Retina (tissue), 1 donor: ENCODE measurements around the gene METTL16.

Source experiments
- DNase-seq: peaks from one replicate; pipeline ENCODE4 v3.0.0-alpha.2; 2016

Gene METTL16

DNA sequence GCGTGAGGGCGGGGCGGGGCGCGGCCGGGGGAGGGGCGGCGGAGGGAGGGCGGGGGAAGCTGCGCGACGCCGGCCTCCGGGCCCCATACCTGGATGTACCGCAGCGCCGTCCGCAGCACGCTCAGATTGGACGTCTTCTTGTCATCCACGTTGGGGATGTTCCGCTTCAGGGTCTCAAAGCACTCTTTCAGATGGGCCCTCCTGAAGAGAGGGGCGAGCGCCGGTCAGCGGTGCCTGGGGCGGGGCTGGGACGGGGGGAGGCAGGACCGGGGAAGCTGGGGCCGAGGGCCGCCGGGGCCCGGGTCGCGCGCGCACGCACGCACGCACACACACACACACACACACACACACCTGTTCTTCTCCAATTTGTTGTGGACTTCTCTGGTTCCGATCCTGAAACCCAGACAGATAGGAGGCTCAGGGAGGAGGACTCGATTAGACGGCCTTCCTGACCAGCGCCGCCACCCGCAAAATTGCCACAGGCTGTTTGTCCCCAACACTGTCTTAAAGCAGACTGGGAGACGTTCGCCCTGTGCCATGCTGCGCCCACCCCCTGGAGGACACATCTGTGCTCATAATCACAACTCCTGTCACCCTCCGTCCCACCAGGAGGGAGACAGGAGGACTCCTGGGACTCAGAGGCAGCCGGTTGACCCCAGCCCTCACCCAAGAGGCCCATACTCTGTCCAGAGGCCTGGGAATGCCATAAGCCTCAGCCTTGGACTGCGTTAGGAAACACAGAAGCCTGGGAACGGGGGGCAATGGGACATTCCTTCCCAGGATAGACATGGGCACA, 117.5 kb downstream of the METTL16 start:
- no peak for DNase-seq

DNA sequence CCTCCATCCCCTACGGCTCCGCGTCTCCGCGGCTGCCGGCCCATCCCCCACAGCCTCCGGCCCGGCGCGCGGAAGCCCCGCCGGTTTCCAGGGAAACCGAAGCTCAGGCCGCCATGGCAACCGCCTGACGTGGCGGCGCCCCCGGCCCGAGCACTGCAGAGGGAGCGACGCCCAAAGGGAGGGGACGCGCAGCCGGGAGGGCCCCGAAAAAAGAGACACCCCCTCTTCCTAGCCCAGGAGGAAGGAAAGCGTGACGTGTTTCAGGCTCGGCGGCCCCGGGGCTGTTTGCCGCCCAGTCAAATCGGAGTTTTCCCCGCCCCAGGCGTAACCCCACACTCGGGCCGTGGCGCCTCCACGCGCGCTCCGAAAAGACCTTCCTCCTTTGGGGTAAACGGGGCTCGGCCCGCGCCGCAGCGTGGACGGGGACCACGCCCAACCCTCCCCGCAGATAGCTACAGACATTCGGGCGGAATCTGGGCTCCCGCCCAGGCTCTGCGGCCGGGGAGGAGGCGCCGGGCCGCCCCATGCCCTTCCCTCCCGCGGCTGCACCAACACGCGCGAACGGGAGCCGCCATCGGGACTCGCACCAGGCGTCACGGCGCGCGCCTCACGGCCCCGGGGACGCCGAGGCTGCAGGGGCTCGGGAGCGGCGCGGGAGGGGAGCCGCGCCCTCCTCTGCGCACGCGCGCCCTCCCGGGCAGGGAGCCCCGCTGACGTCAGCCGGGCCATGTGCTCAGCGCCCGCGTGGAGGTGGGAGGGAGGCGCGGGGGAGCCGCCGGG, 118.3 kb downstream of the METTL16 start:
- DNase-seq = peak; percentile 90

DNA sequence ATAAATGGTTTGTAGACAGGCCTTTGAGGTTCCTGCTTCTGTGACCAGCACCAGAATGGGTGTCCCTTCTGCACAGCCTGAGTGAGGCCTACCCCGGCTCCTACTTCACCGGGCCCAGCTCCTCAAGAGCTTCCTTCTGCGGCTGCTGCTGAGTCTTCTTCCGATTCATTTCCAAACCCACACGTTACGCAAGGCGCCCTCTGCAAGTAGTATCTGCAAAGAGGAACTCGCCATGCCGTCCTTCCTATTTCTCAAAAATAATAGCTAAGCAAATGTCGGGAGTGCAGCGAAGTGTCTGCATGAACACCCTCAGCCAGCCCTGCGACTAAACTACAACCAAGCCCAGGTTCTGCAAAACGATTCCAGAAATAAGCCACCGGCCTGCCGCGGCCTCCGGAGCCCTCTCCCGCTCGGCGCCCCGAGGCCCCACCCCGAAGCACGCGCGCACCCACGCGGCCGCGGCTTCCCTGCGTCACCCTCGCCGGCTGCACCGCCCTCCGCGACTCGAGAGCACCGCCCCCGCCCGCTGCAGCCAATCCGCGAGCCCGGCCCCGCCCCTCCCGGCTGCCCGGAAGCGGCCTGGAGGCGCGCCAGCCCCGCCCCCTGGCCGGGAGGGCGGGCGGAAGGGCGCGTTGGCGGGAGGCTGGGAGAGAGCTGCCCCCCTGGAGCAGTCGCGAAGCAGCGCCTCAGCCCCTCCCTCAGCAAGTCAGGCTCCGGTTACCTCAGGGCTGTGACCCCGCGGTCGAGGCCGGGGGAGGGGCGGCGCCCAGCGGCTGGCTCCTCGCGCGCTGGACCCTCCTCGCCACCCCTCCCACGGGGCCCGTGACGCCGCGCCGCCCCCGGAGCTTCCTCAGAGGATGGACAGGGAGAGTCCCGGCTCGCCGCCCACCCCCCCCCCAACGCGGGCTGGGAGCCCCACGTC, 119.2 kb downstream of the METTL16 start:
- DNase-seq = peak; percentile 92

DNA sequence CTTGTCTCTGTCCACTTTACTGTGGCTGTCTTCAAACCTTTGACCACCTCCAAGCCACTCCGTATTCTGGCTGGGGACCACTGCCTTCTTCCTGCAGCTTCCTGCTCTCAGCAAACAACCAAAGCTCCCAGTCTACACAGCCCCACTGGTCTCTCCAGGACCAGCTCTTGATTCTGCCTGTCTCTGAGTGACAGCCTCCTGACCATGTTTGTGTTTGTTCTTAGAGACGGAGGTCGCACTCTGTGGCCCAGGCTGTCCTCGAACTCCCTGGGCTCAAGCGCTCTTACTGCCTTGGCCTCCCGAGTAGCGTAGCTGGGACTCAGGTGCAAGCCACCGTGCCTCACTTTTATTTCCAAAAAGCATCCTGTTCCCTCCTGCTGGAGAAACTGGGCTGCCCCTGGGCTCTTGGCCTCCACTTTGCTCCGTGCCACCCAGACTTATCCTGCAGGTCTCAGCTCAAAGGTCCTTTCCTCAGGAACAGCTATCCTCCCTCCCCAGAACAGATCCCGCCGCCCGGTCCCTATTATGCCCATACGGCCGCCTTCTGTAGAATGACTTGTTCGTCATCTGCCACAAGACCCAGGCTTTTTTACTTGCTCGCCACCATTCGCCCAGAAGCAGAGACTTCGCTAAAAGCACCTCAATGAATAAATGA, 120.0 kb downstream of the METTL16 start:
- DNase-seq = no peak

DNA sequence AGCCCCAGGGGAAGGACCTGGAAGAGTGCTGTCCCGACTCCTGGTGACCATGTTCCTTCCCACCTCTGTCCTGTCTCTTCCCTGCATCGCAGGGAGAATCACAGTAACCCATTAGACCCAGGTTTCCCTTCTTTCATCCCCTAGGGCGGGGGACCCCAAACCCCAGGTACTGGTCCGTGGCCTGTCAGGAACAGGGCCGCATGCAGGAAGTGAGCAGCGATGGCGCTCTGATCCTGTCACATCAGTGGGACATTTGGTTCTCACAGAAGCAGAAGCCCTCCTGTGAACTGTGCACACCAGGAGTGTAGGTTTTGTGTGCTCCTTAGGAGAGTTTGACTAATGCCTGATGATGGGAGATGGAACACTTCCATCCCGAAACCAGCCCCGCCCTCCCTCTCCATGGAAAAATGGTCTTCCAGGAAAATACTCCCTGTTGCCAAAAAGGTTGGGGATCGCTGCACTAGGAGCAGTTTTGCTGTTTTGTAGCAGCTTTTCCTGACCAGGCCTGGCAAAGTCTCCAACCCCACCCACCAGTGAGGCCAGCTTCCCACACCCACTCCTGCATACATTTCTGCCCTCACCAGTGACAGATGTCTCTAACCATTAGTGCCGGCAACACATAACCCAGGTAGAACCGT, 121.4 kb downstream of the METTL16 start:
- no peak for DNase-seq

DNA sequence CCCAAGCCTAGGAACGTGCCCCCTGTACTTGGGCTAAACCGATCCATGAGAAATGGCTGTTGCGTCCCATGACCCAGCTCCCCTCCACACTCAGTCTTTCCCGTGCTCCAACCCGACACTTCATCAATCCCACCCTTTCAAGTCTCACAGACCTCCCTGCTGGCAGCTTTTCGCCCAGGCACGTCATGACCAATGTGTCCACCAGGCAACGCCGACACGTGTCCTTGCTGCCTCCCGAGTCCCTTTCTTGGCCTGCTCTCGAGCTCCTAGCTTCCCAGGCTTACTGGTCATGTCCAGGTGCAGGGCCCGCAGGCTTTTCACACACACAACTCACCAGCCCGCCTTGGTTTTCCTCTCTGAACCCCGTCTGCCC, 123.0 kb downstream of the METTL16 start:
- DNase-seq = peak; percentile 53

DNA sequence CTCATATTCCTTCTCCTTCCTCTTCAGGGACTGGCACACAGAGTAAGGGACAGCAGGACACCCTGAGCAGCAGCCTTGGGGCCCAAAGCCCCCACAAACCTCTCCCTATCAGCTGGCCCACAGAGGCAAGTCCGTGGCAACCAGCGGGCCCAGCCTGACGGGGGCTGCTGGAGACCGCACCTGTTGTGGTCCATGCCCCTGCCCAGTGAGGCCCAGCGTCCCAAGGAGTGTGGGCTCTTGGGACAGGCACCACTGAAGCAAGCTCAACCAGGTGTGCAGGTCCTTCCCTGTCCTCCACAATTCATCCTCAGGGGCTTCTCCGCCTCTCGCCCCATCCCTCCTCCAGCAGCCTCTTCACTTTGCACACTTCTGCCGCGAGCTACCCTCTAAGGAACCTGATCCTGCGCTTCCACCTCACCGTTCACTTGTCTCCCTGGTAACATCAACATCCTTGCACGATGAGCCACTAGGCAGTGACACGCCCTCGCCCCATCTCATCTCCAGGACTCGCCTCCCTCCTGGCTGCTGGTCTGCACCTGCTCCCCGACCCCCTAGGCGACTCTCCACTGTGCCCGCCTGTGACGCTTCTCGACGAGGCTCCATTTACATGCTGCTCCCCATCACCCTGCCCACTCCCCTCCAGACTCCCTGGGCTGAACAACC, 123.5 kb downstream of the METTL16 start:
- peak; percentile 54 for DNase-seq

DNA sequence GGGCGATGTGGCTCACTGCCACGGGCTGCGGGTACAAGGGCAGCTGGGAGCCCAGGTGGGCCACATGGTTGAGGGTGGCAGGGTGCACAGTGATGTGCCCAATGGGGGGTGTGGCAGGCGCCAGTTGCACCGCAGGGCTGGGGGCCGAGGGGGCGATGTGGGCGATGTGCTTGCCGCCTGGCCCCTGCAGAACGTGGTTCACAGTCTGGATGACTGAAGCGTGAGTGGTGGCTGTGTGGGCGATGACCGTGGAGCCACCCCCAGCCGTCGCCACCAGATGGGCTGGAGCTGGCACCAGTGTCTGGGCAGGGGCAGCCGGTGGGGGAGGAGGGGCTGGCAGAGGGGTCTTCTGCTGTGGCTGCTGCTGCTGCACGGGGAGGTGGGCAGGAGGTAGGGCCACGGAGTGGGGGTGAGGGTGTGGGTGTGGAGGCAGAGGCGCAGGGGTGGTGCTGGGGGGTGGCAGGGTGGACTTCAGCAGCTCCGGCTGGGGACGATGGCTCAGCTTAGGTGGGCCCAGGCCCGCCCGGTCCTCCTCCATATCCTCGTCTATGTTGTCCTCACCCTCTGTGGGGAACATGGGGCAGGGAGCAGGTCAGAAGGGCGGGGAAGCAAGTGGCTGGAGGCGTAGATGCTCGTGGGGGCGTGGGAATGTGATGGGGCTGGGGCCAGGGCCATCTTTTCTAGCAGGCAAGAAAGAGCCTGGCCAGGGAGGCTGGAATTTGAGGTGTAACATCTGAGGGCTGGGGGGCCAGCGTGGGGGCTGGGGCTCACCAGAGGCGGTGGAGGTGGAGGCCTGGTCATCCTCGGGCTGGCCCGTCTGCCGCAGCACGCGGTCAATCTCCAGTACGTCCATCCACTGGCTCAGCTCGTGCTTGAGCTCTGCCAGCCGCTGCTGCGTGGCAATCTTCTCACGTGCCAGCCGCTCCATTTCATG, 124.3 kb downstream of the METTL16 start:
- DNase-seq = no peak

DNA sequence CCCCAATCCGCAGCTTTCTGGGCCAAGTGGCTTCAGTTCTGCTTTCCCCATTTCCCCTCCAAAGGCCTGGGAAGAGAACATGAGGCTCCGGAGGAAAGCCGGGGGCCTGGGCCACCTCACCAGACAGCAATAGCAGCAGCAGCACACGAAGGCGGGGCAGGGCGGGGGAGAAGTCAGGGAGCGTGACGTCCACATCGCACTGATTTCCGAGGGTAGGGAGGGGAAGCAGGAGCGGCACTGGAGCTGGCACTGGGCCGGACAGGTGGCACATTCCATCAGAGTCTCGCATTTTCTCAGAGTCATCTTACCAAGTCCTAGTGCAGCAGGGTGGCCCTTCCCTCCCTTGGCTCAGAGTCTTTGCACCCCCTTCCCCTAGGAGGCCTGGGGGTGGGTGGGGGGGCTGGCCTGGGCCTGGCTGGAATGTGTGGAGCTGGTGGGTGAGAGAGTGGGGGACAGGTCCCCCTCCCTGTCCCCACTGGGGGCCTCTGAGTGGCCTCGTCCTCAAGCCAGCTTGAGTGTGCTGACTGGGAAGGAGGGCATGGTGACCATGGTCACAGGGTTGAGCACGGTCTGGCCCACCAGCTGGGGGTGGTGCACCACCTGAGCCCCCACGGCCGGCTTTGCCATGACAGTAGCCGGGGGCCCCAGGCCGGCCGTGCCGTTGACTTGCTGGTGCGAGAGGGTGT, 125.1 kb downstream of the METTL16 start:
- DNase-seq = no peak

DNA sequence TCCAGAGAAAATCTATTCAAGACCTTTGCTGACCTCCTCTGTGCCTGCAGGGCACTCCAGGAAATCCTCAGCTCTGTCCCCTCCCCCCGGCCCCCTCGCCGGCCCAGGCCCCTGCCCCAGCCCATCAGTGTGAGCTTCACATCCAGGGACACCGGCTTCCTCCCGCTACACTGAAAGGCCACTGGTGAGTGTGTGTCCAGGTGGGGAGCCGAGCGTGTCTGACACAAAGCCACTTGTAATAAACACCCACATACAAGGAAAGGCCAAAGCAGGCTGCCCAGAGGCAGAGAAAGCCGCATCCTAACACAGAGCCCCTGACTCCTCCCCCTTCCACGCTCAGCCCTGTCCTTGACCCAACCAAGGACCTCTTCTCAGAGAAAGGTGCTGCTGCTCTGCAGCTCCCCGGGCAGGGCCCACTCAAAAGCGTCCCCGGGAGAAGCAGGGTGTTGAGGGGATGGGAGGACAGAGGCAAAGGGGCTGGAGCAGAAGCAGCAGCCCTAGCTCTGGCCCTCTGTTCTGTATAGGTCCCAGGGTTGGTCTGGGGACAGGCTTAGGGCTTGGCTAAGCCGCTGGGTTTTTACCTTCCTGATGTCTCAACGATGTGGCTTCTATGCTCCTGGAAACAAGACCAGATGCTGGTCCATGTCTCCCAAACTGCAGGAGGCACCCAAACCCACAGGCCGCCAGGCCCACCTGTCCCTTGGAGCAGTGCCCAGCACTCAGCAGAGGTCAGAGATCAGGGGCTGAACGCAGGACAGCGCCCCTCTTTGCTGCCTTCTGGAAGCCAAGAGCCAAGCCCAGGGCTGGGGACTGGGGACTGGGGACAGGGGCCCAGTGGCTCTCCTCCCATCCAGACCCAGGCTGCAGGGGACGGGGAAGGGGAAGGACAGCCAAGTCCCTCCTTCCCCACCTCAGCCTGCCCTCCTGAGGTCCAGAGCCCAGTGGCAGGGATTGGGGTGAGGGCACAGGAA, 126.2 kb downstream of the METTL16 start:
- no peak for DNase-seq

DNA sequence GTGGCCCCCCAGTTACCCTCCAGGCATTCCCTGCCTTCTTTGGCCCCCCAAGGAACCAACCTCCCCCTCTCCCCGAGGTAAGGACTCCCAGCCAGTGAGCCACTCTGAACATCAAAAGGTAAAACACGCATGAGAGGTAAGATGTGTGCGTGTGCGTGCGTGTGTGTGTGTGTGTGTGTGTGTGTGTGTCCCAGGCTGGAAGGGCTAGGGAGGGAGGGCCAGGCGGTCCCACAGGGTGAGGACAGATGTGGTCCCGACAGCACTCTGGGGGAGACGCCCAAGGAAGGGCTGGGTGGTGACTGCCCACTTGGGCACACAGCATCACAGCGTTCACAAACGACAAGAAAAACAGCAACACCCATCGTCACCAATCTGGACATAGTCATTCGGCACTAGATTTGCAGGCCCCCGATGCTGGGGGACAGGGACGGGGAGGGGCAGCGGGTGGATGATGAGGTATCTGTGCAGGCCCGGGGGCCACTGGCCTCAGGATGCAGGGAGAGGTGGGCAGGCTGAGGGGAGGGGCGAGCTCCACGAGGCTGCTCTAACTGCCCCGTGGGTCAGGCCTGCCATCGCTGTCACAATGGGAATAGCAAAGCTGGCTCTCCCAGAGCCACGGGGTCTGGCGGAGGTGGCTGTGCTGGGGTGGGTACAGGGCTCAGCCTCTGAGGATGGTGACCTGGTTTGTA, 127.1 kb downstream of the METTL16 start:
- DNase-seq = no peak

DNA sequence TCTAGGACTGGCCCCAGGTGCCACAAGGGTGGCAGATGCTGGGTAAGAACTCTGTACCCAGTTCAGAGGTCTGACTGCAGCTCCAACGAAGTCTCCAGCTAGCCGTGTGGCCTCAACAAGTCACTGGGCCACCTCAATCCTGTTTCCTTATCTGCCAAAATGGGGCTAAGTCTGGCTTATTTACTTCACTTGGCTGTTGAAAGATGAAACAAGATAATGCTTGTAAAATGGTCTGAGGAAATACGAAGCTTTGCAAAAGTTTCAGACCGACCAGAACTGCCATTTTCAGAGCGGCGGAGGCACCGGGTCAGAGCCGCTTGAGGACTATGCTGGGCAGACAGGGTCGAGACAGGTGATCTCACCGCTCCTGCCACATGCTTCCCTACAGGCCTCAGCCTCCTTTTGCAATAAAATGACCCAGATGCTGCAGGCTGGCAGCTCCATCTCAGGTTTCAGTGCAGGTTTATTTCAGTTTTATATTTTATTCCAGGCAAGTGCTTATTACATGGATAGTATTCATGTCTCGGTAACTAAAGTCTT, 128.0 kb downstream of the METTL16 start:
- no peak for DNase-seq

DNA sequence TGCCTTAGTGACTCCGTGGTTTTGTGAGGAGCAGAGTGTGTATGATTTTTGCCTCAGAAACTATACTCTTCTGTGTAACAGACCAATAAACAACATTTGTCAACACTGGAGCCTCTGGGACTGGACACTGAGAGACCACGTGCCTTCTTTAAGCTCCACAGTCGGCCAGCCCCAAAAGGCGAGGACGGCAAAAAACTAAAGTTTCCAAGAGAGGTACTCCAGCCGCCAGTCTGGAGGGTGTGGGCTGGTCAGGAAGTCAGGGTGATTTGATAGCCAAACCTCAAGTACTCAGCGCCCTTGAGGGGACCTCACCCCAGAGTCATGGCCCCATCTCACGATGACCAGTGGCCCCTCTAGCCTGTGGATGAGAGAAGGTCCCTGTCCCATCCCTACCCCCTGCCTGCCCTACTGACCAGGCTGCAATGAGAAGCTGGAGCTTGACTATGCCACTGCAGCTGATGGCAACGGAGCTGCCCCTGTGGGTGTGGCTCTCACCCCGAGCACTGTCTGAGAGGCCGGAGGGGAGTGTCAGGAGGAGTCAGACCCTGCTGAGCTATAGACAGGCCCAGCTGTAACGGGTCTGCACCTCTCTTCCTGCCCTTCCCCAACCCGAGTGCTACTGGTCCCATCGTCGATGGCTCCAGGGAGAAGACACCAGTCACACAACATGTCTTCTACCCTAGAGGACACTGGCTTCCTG, 130.6 kb downstream of the METTL16 start:
- no peak for DNase-seq

DNA sequence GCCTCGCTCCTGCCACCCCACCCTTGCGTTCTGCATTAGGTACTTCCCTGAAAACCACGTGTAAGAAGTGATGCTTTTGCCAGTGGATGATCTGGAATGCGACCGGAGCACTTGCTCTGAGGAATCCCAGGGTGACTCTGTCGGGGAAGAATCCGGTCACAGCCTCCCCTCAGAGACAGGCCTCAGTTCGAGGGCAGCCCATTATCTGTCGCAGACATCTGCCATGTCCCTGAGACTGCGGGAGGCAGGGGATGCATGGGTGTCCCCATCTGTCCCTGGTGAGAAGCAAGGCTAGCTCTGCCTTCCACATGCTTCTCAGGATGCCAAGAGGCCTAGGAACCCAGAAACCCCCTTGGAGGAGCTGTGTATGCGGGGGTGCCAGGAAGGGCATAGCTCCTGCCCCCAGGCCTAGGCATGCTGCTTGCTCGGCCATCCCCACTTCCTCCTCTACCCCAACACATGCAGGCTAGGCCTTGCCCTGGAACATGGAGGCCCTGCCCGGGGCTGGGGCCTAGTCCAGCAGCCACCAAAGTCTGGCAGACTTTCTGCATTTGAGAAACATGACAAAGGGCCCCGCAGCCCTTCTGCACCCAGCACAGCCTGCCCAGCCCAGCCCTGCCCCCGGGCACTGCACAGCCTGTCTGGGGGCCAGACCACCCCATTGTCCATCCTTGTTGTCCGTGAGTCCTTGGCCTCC, 131.3 kb downstream of the METTL16 start:
- no peak for DNase-seq

DNA sequence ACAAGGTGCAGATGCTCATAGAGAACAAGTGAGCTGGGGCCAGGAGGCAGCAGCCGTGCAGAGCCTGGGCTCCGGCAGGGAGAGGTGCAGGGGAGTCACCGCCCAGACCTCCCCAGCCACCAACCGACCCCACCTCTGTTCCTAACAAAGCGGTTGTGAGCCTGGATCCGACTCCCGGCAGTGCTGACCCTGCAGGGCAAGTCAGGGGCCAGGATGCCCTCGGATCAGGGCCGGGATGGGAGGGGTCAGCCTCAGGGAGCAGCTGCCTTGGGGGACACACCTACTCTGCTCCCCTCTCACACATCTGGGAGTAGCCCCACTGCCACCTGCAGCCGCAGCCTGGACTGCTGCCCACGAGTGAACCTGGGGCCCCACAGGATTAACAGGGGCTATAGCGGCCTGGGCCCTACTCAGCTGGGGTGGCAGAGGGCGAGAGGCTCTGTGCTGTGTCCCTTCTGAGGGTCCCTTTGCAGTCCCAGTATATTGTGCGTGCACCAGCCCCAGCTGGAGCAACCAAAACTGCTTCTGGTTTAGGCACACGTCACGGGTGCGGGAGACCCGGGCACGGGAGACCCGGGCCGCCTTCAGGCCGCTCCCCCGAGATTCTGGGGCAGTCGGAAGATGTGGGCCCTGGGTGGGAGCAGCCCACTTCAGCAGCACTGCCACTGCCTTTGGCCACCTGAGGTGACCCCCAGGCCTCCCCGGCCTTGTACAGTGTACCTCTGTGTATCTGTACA, 132.0 kb downstream of the METTL16 start:
- no peak for DNase-seq

DNA sequence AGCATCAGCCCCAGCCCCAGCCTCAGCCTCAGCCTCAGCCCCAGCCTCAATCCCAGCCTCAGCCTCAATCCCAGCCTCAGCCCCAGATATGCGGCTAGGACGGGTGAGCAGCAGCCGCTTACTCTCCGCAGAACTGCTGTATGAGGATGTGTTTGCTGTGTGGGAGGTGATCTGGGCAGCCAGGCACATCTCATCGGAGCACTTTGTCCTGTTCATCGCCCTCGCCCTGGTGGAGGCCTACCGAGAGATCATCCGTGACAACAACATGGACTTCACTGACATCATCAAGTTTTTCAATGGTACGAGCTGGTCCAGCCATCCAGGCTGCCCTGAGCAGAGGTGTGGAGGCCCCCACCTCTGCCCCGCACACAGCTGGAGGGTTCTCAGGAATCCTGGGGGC, 132.8 kb downstream of the METTL16 start:
- no peak for DNase-seq
